WTC11 (cell line): ENCODE measurements around the gene ANP32E. TPM values are rescaled to one million over a fixed set of nuclear protein-coding genes. Genes with fewer than 3 reads are reported as not detected.

Experiments
- ATAC-seq: fragments of 200-7000 bp; cut with Tn5 transposase; 2 replicates; pipeline ENCODE4 v1.10.0; 2021; ENCODE audit warnings: mild to moderate bottlenecking, moderate library complexity
- CTCF ChIA-PET: fragments of 300-600 bp; sonication (Branson Sonifier 250); formaldehyde crosslinking; loops from one replicate; lab custom pipeline; 2021; ENCODE audit warnings: antibody characterized with exemption; lab: Charles Lee
- POLR2A ChIA-PET: fragments of 350-600 bp; sonication (Branson Sonifier 250); formaldehyde crosslinking; loops from one replicate; lab custom pipeline; 2021; ENCODE audit warnings: antibody characterized with exemption; lab: Charles Lee
- DNase-seq: peaks from one replicate; pipeline ENCODE4 v3.0.0; 2021; ENCODE audit warnings: low spot score
- H3K27ac Mint-ChIP-seq: 2 replicates; pipeline ENCODE4 v1.8.0; 2021; ENCODE audit warnings: mixed read lengths
- H3K27me3 Mint-ChIP-seq: 2 replicates; pipeline ENCODE4 v1.8.0; 2021; ENCODE audit warnings: low read depth, mild to moderate bottlenecking, moderate library complexity, mixed read lengths
- H3K36me3 Mint-ChIP-seq: 2 replicates; pipeline ENCODE4 v1.8.0; 2021; ENCODE audit warnings: mixed read lengths
- H3K4me1 Mint-ChIP-seq: 2 replicates; pipeline ENCODE4 v1.8.0; 2022; ENCODE audit warnings: mixed read lengths
- H3K4me3 Mint-ChIP-seq: 2 replicates; pipeline ENCODE4 v1.8.0; 2021; ENCODE audit warnings: mild to moderate bottlenecking, moderate library complexity, mixed read lengths
- H3K9me3 Mint-ChIP-seq: 2 replicates; pipeline ENCODE4 v1.8.0; 2021; ENCODE audit warnings: mixed read lengths
- CREB1 ChIP-seq: sonication (generic); formaldehyde crosslinking; IDR thresholded peaks from 2 replicates; pipeline ENCODE4 v1.8.0; 2023; ENCODE audit warnings: mild to moderate bottlenecking, missing genetic modification reagents
- E2F4 ChIP-seq: sonication (generic); formaldehyde crosslinking; IDR thresholded peaks from 2 replicates; pipeline ENCODE4 v1.8.1; 2022; ENCODE audit warnings: low read depth, mild to moderate bottlenecking, moderate library complexity, missing genetic modification reagents, borderline replicate concordance
- EMX1 ChIP-seq: fragments of 250-450 bp; sonication (Bioruptor Pico); IDR thresholded peaks from 2 replicates; pipeline ENCODE4 v1.8.0; 2021; ENCODE audit warnings: mild to moderate bottlenecking
- ESRRA ChIP-seq: sonication (generic); formaldehyde crosslinking; IDR thresholded peaks from 2 replicates; pipeline ENCODE4 v1.8.1; 2022; ENCODE audit warnings: mild to moderate bottlenecking, missing genetic modification reagents, borderline replicate concordance
- ETV6 ChIP-seq: sonication (generic); formaldehyde crosslinking; IDR thresholded peaks from 2 replicates; pipeline ENCODE4 v1.8.1; 2022; ENCODE audit warnings: mild to moderate bottlenecking, missing genetic modification reagents
- FOXJ3 ChIP-seq: sonication (generic); formaldehyde crosslinking; IDR thresholded peaks from 2 replicates; pipeline ENCODE4 v1.9.0; 2021; ENCODE audit warnings: missing genetic modification reagents, mild to moderate bottlenecking, borderline replicate concordance
- GABPB1 ChIP-seq: sonication (generic); formaldehyde crosslinking; IDR thresholded peaks from 2 replicates; pipeline ENCODE4 v1.8.1; 2023; ENCODE audit warnings: mild to moderate bottlenecking, missing genetic modification reagents
- GTF2I ChIP-seq: fragments of 250-450 bp; sonication (Bioruptor Pico); conservative IDR thresholded peaks from 2 replicates; pipeline ENCODE4 v1.4.0; 2021; ENCODE audit warnings: mild to moderate bottlenecking
- HMGA2 ChIP-seq: fragments of 250-450 bp; sonication (Bioruptor Pico); IDR thresholded peaks from 2 replicates; pipeline ENCODE4 v1.4.0; 2021; ENCODE audit warnings: mild to moderate bottlenecking, moderate library complexity
- NFATC4 ChIP-seq: fragments of 250-450 bp; sonication (Bioruptor Pico); IDR thresholded peaks from 2 replicates; pipeline ENCODE4 v1.9.0; 2021; ENCODE audit warnings: mild to moderate bottlenecking
- NR1H2 ChIP-seq: sonication (generic); formaldehyde crosslinking; IDR thresholded peaks from 2 replicates; pipeline ENCODE4 v1.9.0; 2021; ENCODE audit warnings: mild to moderate bottlenecking, moderate library complexity, missing genetic modification reagents
- OVOL2 ChIP-seq: fragments of 250-450 bp; sonication (Bioruptor Pico); IDR thresholded peaks from 2 replicates; pipeline ENCODE4 v1.9.0; 2021; ENCODE audit warnings: mild to moderate bottlenecking, borderline replicate concordance
- RORB ChIP-seq: fragments of 250-450 bp; sonication (Bioruptor Pico); IDR thresholded peaks from 2 replicates; pipeline ENCODE4 v1.9.0; 2021; ENCODE audit warnings: mild to moderate bottlenecking
- SP1 ChIP-seq: sonication (generic); formaldehyde crosslinking; conservative IDR thresholded peaks from 2 replicates; pipeline ENCODE4 v1.8.1; 2022; ENCODE audit warnings: missing genetic modification reagents
- TEAD4 ChIP-seq: sonication (generic); formaldehyde crosslinking; IDR thresholded peaks from 2 replicates; pipeline ENCODE4 v1.8.0; 2022; ENCODE audit warnings: mild to moderate bottlenecking, missing genetic modification reagents
- ZBTB21 ChIP-seq: sonication (generic); formaldehyde crosslinking; IDR thresholded peaks from 2 replicates; pipeline ENCODE4 v1.8.1; 2023; ENCODE audit warnings: mild to moderate bottlenecking, missing genetic modification reagents, borderline replicate concordance
- ZNF138 ChIP-seq: sonication (generic); formaldehyde crosslinking; conservative IDR thresholded peaks from 2 replicates; pipeline ENCODE4 v1.8.1; 2022; ENCODE audit warnings: mild to moderate bottlenecking, moderate library complexity, missing genetic modification reagents
- ZNF263 ChIP-seq: sonication (generic); formaldehyde crosslinking; IDR thresholded peaks from 2 replicates; pipeline ENCODE4 v1.8.1; 2022; ENCODE audit warnings: low read depth, mild to moderate bottlenecking, moderate library complexity, missing genetic modification reagents
- ZNF317 ChIP-seq: sonication (generic); formaldehyde crosslinking; IDR thresholded peaks from 2 replicates; pipeline ENCODE4 v1.8.1; 2023; ENCODE audit warnings: low read depth, mild to moderate bottlenecking, moderate library complexity, missing genetic modification reagents, borderline replicate concordance
- ZNF423 ChIP-seq: fragments of 250-450 bp; sonication (Bioruptor Pico); IDR thresholded peaks from 2 replicates; pipeline ENCODE4 v2.1.2; 2022; ENCODE audit warnings: mild to moderate bottlenecking, moderate library complexity
- ZNF532 ChIP-seq: fragments of 250-450 bp; sonication (Bioruptor Pico); IDR thresholded peaks from 2 replicates; pipeline ENCODE4 v1.9.0; 2021; ENCODE audit warnings: mild to moderate bottlenecking, borderline replicate concordance
- ZNF671 ChIP-seq: fragments of 250-450 bp; sonication (Bioruptor Pico); IDR thresholded peaks from 2 replicates; pipeline ENCODE4 v1.8.0; 2021; ENCODE audit warnings: mild to moderate bottlenecking
- total RNA-seq: library from RNA; stranded (reverse); gene quantifications from 3 replicates; pipeline ENCODE4 v1.2.3, GENCODE V29; 2021
- TF ChIP-seq, protein P1 (sequence below): sonication (generic); formaldehyde crosslinking; IDR thresholded peaks from 2 replicates; pipeline ENCODE4 v1.8.1; 2023; ENCODE audit warnings: mild to moderate bottlenecking, missing genetic modification reagents
- TF ChIP-seq, protein P2 (sequence below): sonication (generic); formaldehyde crosslinking; conservative IDR thresholded peaks from 2 replicates; pipeline ENCODE4 v1.8.1; 2022; ENCODE audit warnings: mild to moderate bottlenecking, missing genetic modification reagents
- TF ChIP-seq, protein P3 (sequence below): sonication (generic); formaldehyde crosslinking; IDR thresholded peaks from 2 replicates; pipeline ENCODE4 v1.8.0; 2023; ENCODE audit warnings: missing genetic modification reagents
- TF ChIP-seq, protein P4 (sequence below): sonication (generic); formaldehyde crosslinking; IDR thresholded peaks from 2 replicates; pipeline ENCODE4 v1.8.0; 2023; ENCODE audit warnings: mild to moderate bottlenecking, missing genetic modification reagents

ANP32E gene
- total RNA-seq, 1 experiment from 2014 or later = 119 TPM

- TF ChIP-seq, protein P1, sequence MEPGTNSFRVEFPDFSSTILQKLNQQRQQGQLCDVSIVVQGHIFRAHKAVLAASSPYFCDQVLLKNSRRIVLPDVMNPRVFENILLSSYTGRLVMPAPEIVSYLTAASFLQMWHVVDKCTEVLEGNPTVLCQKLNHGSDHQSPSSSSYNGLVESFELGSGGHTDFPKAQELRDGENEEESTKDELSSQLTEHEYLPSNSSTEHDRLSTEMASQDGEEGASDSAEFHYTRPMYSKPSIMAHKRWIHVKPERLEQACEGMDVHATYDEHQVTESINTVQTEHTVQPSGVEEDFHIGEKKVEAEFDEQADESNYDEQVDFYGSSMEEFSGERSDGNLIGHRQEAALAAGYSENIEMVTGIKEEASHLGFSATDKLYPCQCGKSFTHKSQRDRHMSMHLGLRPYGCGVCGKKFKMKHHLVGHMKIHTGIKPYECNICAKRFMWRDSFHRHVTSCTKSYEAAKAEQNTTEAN = peak; percentile 100
- no peak for TF ChIP-seq ESRRA
- peak; percentile 80 for TF ChIP-seq GABPB1
- no peak for TF ChIP-seq CREB1 (CRISPR knock-in tag)
- peak; percentile 84 for TF ChIP-seq ETV6 (CRISPR knock-in tag)
- no peak for TF ChIP-seq GTF2I (CRISPR knock-in tag)
- TF ChIP-seq TEAD4 (CRISPR knock-in tag) = no peak
- TF ChIP-seq OVOL2 (CRISPR knock-in tag) = no peak
- TF ChIP-seq ZNF532 (CRISPR knock-in tag) = no peak
- TF ChIP-seq ZNF423 (CRISPR knock-in tag) = no peak
- TF ChIP-seq FOXJ3 = no peak
- no peak for TF ChIP-seq HMGA2
- peak; percentile 51; the same call in 1 of the 2 replicates for TF ChIP-seq ZBTB21 (CRISPR knock-in tag)
- no peak for TF ChIP-seq ZNF317 (CRISPR knock-in tag)
- TF ChIP-seq RORB (CRISPR knock-in tag) = no peak
These were observed at the start of gene ANP32E (continued) for GRCh38 chr1:150235852-150236613.

DNA sequence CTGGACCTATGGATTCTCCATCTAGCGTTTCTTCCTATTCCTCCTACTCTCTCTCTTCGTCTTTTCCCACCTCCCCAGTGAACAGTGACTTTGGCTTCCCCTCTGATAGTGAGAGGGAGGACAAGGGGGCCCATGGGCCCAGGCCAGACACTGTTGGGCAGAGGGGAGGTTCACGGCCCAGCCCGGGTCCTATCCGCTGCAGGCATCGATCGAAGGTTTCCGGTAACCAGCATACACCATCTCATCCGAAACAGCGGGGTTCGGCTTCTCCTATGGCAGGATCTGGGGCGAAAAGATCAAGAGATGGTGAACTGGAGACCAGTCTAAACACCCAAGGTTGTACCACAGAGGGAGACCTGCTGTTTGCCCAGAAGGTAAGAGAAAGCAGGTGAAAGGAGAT, 47.3 kb upstream of the ANP32E start:
- Mint-ChIP-seq H3K27me3 (peaks cover 36% of the 10 kb centered on the region), H3K27ac (peak overlapping the region; percentile 16; the same call in 1 of the 2 replicates), H3K36me3 (peaks cover 18% of the 10 kb centered on the region), H3K4me1 (peaks cover 22% of the 10 kb centered on the region), H3K4me3 (peak overlapping the region; percentile 91), H3K9me3 (no peaks in the 10 kb centered on the region)
- ChIA-PET POLR2A (interaction anchor here (0.6 to 2.8 kb wide), 5 partner anchors 8 to 395 kb away, joined by 4 to 12 read pairs (median 5); partner anchors contain the start of genes APH1A, CA14 and RPRD2), CTCF (interaction anchor here (2.6 to 7.6 kb wide), 2 partner anchors 10 to 28 kb away, joined by 45 to 123 read pairs; partner anchors contain the start of genes C1orf54 and CA14)
- DNase-seq (no peak), ATAC-seq (no peak)
- TF ChIP-seq FOXJ3 (no peak), NFATC4 (no peak), ZNF263 (CRISPR knock-in tag) (no peak), EMX1 (CRISPR knock-in tag) (no peak), GTF2I (CRISPR knock-in tag) (no peak), SP1 (no peak), ZNF138 (CRISPR knock-in tag) (no peak), ZNF671 (CRISPR knock-in tag) (no peak), NR1H2 (CRISPR knock-in tag) (no peak), E2F4 (no peak)
- TF ChIP-seq, protein P2, sequence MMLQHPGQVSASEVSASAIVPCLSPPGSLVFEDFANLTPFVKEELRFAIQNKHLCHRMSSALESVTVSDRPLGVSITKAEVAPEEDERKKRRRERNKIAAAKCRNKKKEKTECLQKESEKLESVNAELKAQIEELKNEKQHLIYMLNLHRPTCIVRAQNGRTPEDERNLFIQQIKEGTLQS (CRISPR knock-in tag) = no peak
- TF ChIP-seq, protein P3, sequence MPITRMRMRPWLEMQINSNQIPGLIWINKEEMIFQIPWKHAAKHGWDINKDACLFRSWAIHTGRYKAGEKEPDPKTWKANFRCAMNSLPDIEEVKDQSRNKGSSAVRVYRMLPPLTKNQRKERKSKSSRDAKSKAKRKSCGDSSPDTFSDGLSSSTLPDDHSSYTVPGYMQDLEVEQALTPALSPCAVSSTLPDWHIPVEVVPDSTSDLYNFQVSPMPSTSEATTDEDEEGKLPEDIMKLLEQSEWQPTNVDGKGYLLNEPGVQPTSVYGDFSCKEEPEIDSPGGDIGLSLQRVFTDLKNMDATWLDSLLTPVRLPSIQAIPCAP = no peak
- TF ChIP-seq, protein P4, sequence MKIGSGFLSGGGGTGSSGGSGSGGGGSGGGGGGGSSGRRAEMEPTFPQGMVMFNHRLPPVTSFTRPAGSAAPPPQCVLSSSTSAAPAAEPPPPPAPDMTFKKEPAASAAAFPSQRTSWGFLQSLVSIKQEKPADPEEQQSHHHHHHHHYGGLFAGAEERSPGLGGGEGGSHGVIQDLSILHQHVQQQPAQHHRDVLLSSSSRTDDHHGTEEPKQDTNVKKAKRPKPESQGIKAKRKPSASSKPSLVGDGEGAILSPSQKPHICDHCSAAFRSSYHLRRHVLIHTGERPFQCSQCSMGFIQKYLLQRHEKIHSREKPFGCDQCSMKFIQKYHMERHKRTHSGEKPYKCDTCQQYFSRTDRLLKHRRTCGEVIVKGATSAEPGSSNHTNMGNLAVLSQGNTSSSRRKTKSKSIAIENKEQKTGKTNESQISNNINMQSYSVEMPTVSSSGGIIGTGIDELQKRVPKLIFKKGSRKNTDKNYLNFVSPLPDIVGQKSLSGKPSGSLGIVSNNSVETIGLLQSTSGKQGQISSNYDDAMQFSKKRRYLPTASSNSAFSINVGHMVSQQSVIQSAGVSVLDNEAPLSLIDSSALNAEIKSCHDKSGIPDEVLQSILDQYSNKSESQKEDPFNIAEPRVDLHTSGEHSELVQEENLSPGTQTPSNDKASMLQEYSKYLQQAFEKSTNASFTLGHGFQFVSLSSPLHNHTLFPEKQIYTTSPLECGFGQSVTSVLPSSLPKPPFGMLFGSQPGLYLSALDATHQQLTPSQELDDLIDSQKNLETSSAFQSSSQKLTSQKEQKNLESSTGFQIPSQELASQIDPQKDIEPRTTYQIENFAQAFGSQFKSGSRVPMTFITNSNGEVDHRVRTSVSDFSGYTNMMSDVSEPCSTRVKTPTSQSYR (CRISPR knock-in tag) = no peak
